Measurements from ENCODE around the gene COPZ1.

COPZ1 gene

DNA sequence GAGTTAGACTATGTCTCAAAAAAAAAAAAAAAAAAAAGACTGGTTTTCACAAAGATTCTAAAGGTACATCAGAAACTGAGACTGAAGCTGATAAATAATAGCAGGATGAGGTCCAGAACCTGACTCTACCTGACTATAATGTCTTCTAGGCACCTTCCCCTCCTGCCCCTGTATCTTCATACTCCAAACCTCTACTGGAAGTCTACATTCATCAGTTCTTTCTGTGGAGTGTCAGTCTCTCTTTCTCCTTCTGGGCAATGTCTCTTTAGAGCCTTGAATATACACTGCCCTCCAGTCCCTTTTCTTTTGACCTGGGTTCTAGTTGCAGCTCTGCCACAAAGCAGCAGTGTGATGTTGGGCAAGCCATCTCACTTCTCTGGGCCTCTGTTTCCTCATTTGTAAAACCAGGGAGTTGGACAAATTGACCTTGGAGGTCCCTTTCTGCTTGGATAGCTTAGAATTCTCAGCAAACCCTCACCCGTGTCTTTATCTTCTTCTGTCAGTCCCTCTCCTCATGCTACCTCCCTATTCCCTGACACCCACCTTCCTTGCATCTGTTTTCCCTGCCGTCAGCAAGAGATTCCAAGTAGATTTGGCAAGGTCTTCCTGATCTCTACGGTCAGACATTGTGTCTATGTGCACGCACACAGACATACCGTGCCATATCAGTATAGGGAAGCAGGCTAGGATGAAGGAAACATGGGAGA lies 28.4 kb upstream of the COPZ1 start:
- H3K36me3 ChIP-seq (replicated peaks; ENCODE audit: low read depth, low read length) = no peaks in the 10 kb centered on the region
- H3K79me2 ChIP-seq (ENCODE audit: low read length) = no peaks in the 10 kb centered on the region
- H3K4me1 ChIP-seq (ENCODE audit: low read length) = 0 out of 2 replicates have a peak, but pooled peaks cover 7% of the 10 kb centered on the region
- TF ChIP-seq, protein P1, sequence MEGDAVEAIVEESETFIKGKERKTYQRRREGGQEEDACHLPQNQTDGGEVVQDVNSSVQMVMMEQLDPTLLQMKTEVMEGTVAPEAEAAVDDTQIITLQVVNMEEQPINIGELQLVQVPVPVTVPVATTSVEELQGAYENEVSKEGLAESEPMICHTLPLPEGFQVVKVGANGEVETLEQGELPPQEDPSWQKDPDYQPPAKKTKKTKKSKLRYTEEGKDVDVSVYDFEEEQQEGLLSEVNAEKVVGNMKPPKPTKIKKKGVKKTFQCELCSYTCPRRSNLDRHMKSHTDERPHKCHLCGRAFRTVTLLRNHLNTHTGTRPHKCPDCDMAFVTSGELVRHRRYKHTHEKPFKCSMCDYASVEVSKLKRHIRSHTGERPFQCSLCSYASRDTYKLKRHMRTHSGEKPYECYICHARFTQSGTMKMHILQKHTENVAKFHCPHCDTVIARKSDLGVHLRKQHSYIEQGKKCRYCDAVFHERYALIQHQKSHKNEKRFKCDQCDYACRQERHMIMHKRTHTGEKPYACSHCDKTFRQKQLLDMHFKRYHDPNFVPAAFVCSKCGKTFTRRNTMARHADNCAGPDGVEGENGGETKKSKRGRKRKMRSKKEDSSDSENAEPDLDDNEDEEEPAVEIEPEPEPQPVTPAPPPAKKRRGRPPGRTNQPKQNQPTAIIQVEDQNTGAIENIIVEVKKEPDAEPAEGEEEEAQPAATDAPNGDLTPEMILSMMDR (IDR thresholded peaks at IDR 0.05; ENCODE audit: low read depth, low read length) = no peak
- TF ChIP-seq EZH2phosphoT487 (IDR thresholded peaks at IDR 0.05; ENCODE audit: low read depth) = no peak
- peaks cover 37% of the 10 kb centered on the region for H3K27me3 ChIP-seq (ENCODE audit: low read depth, low read length)
- H3K9ac ChIP-seq (ENCODE audit: low read length) = no peak overlapping the region
- H3K4me2 ChIP-seq (ENCODE audit: low read length) = no peak overlapping the region
- H3K9me3 ChIP-seq (ENCODE audit: insufficient read depth, low read length) = no peaks in the 10 kb centered on the region
- no peak overlapping the region for H3K4me3 ChIP-seq (ENCODE audit: low read length)
- no peak overlapping the region for H3K27ac ChIP-seq (ENCODE audit: low read length)
- no peak overlapping the region for H2AFZ ChIP-seq (ENCODE audit: low read depth, low read length)
- H4K20me1 ChIP-seq (ENCODE audit: insufficient read depth, low read length) = no peaks in the 10 kb centered on the region

DNA sequence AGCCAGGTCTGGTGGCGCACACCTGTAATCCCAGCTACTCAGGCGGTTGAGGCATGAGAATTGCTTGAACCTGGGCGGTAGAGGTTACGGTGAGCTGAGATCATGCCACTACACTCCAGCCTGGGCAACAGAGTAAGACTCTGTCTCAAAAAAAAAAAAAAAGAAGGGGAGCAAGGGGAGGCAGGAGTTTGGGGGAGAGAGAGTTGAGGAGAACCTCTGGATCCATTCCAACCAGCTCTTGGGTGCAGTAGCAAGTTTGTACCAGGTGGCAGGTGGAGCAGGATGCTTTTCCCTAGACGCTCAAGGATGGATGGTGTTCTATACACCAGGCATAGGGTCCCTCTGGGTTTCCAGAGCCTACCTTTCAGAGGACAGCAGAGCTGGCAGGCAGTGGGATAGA lies 26.0 kb upstream of the COPZ1 start:
- Histone ChIP-seq H3K9me3 (ENCODE audit: insufficient read depth, low read length) (no peaks in the 10 kb centered on the region), H3K27ac (ENCODE audit: low read length) (no peak overlapping the region), H4K20me1 (ENCODE audit: insufficient read depth, low read length) (no peaks in the 10 kb centered on the region), H3K27me3 (ENCODE audit: low read depth, low read length) (peaks cover 54% of the 10 kb centered on the region), H3K4me3 (ENCODE audit: low read length) (no peak overlapping the region), H3K36me3 (replicated peaks; ENCODE audit: low read depth, low read length) (no peaks in the 10 kb centered on the region), H2AFZ (ENCODE audit: low read depth, low read length) (no peak overlapping the region), H3K4me1 (ENCODE audit: low read length) (0 out of 2 replicates have a peak, but pooled peaks cover 7% of the 10 kb centered on the region), H3K79me2 (ENCODE audit: low read length) (no peaks in the 10 kb centered on the region), H3K4me2 (ENCODE audit: low read length) (no peak overlapping the region), H3K9ac (ENCODE audit: low read length) (no peak overlapping the region)
- no peak for TF ChIP-seq EZH2phosphoT487 (IDR thresholded peaks at IDR 0.05; ENCODE audit: low read depth)
- TF ChIP-seq, protein P1 (IDR thresholded peaks at IDR 0.05; ENCODE audit: low read depth, low read length) = no peak

DNA sequence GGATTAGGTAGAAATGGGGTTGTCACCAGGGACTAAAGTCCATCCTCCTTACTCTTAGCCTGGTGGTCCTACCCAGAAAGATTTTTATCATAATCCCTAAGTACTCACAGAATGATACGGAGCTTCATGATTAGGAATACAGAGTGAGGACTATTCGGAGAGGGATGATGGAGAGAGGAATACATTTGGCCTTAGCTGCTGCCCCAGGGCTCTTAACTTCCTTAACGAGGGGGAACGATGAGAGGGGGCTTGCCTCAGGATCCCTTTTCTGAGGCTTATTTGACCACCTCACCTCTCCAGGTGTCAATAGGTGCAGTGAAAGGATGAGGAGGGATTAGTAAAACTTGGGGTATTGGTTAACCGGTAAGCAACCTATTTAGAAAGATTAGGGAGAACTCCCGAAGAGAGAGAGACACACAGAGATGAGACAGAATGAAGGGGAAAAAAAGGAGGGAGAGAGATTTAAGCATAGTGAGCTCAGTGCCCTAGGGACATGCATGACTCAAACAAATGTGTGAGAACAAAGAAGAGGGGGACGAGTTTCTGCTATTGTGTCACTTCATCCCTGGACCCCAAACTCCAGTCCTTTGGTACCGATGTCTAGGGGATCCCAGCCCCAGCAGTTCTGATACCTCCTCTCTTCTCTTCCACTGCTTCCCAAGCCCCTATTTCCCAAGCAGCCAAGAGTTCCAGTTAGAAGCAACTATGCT lies 25.3 kb upstream of the COPZ1 start:
- H3K27ac ChIP-seq (ENCODE audit: low read length) = no peak overlapping the region
- H3K79me2 ChIP-seq (ENCODE audit: low read length) = no peaks in the 10 kb centered on the region
- 0 out of 2 replicates have a peak, but pooled peaks cover 7% of the 10 kb centered on the region for H3K4me1 ChIP-seq (ENCODE audit: low read length)
- TF ChIP-seq, protein P1 (IDR thresholded peaks at IDR 0.05; ENCODE audit: low read depth, low read length) = no peak
- no peak for TF ChIP-seq EZH2phosphoT487 (IDR thresholded peaks at IDR 0.05; ENCODE audit: low read depth)
- no peak overlapping the region for H3K4me3 ChIP-seq (ENCODE audit: low read length)
- H4K20me1 ChIP-seq (ENCODE audit: insufficient read depth, low read length) = no peaks in the 10 kb centered on the region
- H2AFZ ChIP-seq (ENCODE audit: low read depth, low read length) = no peak overlapping the region
- H3K27me3 ChIP-seq (ENCODE audit: low read depth, low read length) = peaks cover 62% of the 10 kb centered on the region
- H3K36me3 ChIP-seq (replicated peaks; ENCODE audit: low read depth, low read length) = no peaks in the 10 kb centered on the region
- H3K9me3 ChIP-seq (ENCODE audit: insufficient read depth, low read length) = no peaks in the 10 kb centered on the region
- H3K4me2 ChIP-seq (ENCODE audit: low read length) = no peak overlapping the region
- no peak overlapping the region for H3K9ac ChIP-seq (ENCODE audit: low read length)

DNA sequence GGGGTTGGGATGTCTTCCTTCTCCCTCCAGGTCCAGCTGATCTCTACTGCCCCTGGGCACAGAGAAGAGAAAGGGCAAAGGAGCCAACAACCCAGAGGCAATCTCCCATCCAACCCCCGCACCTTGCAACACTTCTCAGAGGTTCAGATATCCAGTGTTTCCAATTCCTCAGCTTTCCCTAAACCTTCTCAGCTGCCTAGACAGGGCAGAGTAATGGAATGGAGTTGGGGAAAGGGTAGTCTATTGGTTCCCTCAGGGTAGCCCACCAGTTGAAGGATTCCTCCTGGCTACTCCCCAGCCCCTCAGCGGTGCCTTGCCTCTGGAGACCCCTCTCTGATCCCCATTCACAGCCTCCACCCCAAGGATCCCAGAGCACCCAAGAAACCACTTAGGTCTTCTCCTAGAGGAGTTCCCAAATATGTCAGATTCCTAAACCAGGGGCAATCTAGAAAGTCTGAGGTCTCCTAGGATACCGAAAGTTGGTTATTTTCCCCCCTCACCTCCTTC lies 24.7 kb upstream of the COPZ1 start:
- no peaks in the 10 kb centered on the region for H3K79me2 ChIP-seq (ENCODE audit: low read length)
- no peaks in the 10 kb centered on the region for H3K9me3 ChIP-seq (ENCODE audit: insufficient read depth, low read length)
- peak overlapping the region; percentile 60 for H3K4me3 ChIP-seq (ENCODE audit: low read length)
- H2AFZ ChIP-seq (ENCODE audit: low read depth, low read length) = 0 out of 2 replicates have a peak overlapping the region, but pooled peaks have one; percentile 7
- no peaks in the 10 kb centered on the region for H4K20me1 ChIP-seq (ENCODE audit: insufficient read depth, low read length)
- peaks cover 63% of the 10 kb centered on the region for H3K27me3 ChIP-seq (ENCODE audit: low read depth, low read length)
- H3K27ac ChIP-seq (ENCODE audit: low read length) = no peak overlapping the region
- H3K36me3 ChIP-seq (replicated peaks; ENCODE audit: low read depth, low read length) = no peaks in the 10 kb centered on the region
- TF ChIP-seq, protein P1 (IDR thresholded peaks at IDR 0.05; ENCODE audit: low read depth, low read length) = no peak
- TF ChIP-seq EZH2phosphoT487 (IDR thresholded peaks at IDR 0.05; ENCODE audit: low read depth) = no peak
- no peak overlapping the region for H3K9ac ChIP-seq (ENCODE audit: low read length)
- H3K4me1 ChIP-seq (ENCODE audit: low read length) = 0 out of 2 replicates have a peak, but pooled peaks cover 7% of the 10 kb centered on the region
- peak overlapping the region; percentile 75 for H3K4me2 ChIP-seq (ENCODE audit: low read length)

All from OCI-LY3 (cell line).